Hypothalamus (tissue), 51 donors: ENCODE data around the gene IRF6.
"Not testable (repeated sequence)": the region's sequence is repeated elsewhere in the genome, so short reads cannot be mapped to it uniquely, and the experiment has no call there.

Experiments
- DNase-seq, 51 donors: peaks; one replicate each; lab custom pipeline; 2025; lab: John Stamatoyannopoulos, UW

Gene IRF6

GRCh38 chr1:209823143-209824041 lies 17.4 kb upstream of the IRF6 start:
- peak in 1 of 51 donors; percentile 37 for DNase-seq

- no peak for DNase-seq
Observed at GRCh38 chr1:209822706-209823105, 16.8 kb upstream of the IRF6 start.

GRCh38 chr1:209820986-209821385 lies 15.0 kb upstream of the IRF6 start:
- DNase-seq: no peak

- no peak for DNase-seq
Observed at GRCh38 chr1:209819058-209819457, 13.1 kb upstream of the IRF6 start.

GRCh38 chr1:209817691-209818090 lies 11.7 kb upstream of the IRF6 start:
- DNase-seq: no peak

- no peak for DNase-seq
Observed at GRCh38 chr1:209816923-209817322, 11.0 kb upstream of the IRF6 start.

- no peak for DNase-seq
Observed at GRCh38 chr1:209815931-209816341, 10.0 kb upstream of the IRF6 start.

- no peak for DNase-seq
Observed at GRCh38 chr1:209815490-209815889, 9.5 kb upstream of the IRF6 start.

- DNase-seq: no peak
Observed at GRCh38 chr1:209813902-209814301, 8.0 kb upstream of the IRF6 start.

GRCh38 chr1:209810783-209811182 lies 4.8 kb upstream of the IRF6 start:
- no peak for DNase-seq

- DNase-seq: no peak
Observed at GRCh38 chr1:209809611-209810010, 3.7 kb upstream of the IRF6 start.

GRCh38 chr1:209808059-209808581 lies 2.2 kb upstream of the IRF6 start:
- DNase-seq: no peak

GRCh38 chr1:209807509-209807908 lies 1.6 kb upstream of the IRF6 start:
- no peak for DNase-seq

GRCh38 chr1:209805341-209805781 lies 581 bp downstream of the IRF6 start:
- no peak for DNase-seq

- DNase-seq: no peak
Observed at GRCh38 chr1:209803568-209803967, 2.4 kb downstream of the IRF6 start.

- no peak for DNase-seq
Observed at GRCh38 chr1:209802780-209803152, 3.2 kb downstream of the IRF6 start.

GRCh38 chr1:209802117-209802779 lies 3.7 kb downstream of the IRF6 start:
- DNase-seq: no peak

GRCh38 chr1:209800984-209801834 lies 4.7 kb downstream of the IRF6 start:
- DNase-seq: no peak

- no peak for DNase-seq
Observed at GRCh38 chr1:209797978-209798639, 7.8 kb downstream of the IRF6 start.

- DNase-seq: not testable (repeated sequence)
Observed at GRCh38 chr1:209793711-209794110, 12.2 kb downstream of the IRF6 start.
